ENCODE data around the gene DUSP10.
A peak's percentile ranks its signal among the peaks of the same experiment; 100 is the strongest.

Gene DUSP10

DNA sequence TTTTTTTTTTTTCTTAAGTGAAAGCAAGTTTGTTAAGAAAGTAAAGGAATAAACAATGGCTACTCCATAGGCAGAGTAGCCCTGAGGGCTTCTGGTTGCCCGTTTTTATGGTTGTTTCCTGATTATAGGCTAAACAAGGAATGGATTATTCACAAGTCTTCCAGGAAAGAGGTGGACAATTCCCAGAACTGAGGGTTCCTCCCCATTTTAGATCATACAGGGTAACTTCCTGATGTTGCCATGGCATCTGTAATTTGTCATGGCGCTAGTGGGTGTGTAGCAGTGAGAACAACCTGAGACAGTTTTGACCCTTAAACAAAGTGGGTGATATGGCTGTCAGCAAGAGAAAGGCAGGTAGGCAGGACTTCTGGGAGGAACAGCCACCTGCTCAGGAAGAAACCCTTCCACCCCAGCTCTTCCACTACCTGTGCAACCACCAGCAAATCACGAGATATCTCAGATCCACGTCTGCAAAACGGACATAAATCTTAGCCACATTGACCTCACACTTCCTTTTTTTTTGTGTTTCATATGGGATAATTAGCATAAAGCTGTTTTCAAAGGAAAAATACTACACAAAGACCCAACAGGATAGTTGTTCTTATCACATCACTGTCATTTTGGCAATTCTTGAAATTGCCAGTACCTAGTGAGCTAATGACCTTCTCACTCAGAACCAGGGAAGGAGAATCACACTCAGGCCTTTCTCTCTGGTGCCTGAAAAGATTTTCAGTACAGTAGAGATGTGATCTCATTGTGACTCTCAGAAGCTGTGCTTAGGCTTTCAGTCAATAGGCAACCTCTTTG lies 34.8 kb upstream of the DUSP10 start:
- TF ChIP-seq, protein P1, sequence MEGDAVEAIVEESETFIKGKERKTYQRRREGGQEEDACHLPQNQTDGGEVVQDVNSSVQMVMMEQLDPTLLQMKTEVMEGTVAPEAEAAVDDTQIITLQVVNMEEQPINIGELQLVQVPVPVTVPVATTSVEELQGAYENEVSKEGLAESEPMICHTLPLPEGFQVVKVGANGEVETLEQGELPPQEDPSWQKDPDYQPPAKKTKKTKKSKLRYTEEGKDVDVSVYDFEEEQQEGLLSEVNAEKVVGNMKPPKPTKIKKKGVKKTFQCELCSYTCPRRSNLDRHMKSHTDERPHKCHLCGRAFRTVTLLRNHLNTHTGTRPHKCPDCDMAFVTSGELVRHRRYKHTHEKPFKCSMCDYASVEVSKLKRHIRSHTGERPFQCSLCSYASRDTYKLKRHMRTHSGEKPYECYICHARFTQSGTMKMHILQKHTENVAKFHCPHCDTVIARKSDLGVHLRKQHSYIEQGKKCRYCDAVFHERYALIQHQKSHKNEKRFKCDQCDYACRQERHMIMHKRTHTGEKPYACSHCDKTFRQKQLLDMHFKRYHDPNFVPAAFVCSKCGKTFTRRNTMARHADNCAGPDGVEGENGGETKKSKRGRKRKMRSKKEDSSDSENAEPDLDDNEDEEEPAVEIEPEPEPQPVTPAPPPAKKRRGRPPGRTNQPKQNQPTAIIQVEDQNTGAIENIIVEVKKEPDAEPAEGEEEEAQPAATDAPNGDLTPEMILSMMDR (conservative IDR thresholded peaks at IDR 0.05; ENCODE audit: low read depth, low read length), result no peak
- H3K4me3 ChIP-seq (ENCODE audit: low read depth, low read length), result no peak overlapping the region
- DNase-seq (ENCODE audit: low read depth), result no peak

DNA sequence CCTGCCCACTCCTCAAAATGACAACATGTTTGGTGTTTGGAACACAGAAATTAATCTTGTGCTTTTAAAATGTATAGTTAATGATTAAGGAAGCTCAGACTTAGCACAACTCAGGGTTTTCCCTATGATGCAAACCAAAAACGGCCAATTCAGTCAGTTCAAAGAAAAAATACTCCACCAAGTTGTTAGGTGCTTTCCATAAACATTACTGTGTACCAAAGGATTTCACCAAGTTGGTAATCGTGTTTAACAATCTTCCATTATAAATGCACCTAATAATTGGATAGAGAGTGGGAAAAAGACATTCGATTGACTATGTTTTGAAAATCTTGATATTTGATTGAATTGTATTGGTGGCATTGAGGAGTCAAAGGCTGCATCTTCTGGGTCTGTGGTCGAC lies 33.3 kb upstream of the DUSP10 start:
- DNase-seq (ENCODE audit: low read depth), result no peak
- TF ChIP-seq, protein P1 (conservative IDR thresholded peaks at IDR 0.05; ENCODE audit: low read depth, low read length), result no peak
- no peak overlapping the region for H3K4me3 ChIP-seq (ENCODE audit: low read depth, low read length)

DNA sequence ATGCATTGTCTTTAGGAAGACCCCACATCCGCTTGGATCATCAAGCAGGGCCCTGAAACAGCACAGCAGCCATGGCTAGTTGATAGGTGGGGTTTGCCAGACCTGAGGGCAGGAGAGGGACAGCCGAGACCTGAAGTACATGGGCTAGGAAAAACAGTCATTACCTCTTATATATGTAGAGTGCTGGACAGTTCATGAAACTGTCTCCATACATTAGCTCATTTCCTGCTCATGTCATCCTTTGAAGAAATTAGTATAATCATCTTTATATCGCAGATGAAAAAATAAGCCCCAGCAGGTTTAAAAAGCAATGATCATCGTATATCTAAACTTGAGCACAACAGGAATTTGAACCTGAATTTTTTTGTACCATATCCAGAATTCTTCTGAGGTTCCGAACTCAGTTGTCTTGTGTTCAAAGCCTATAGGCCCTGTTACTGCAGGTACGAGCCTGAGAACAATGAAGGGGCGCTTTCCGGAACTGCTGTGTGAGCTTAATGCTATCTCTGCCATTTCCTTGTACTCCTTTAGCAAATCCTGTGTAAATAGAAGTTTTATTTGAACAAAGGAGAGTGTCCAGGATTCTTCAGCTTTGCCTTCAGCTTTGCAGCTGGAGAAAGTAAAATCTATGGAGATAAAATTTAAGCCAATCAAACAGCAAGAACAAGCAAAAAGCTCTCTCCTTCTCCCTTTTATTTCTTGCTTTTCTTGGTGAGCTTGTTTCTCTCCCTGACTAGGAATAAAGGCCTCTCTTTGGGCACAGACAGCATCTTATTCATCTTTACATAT lies 32.4 kb upstream of the DUSP10 start:
- TF ChIP-seq, protein P1 (conservative IDR thresholded peaks at IDR 0.05; ENCODE audit: low read depth, low read length), result no peak
- no peak overlapping the region for H3K4me3 ChIP-seq (ENCODE audit: low read depth, low read length)
- no peak for DNase-seq (ENCODE audit: low read depth)

DNA sequence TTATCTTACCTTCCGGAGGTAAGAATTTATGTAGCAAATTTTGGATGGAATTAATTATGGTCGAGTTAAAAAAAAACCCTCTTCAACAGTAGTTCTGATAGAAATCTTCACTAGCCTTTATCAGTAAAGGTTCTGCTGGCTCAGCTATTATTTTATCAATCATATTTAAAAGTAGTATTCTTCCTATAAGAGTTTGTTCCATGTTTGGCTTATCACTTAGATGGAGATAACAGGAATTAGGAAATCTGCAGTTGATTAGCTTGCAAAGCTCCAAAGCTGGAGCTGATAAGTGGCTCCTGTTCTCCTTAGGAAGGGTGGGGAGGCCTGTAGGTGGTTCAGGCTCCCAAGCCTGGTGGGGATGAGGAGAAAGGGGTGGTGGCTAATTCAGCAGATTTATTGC lies 31.5 kb upstream of the DUSP10 start:
- TF ChIP-seq, protein P1 (conservative IDR thresholded peaks at IDR 0.05; ENCODE audit: low read depth, low read length), result no peak

DNA sequence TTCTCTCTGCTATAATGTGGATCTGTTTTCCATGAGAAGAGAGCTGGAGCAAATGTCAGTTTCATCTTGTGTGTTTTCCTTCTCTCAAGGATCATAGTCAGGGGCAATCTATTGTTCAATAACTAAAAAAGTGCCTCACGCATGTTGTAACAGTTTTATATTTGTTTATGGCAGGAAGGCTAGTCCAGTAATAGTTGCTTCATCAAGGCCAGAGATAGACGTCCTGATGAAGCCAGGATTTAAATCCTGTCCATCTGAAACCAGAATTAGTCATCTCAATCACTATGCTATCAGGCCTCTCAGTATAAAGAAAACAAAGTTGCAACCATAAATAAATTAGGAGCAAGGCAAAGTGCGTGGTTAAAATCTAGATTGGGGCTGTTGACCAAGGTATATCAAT lies 30.2 kb upstream of the DUSP10 start:
- H3K4me3 ChIP-seq (ENCODE audit: low read depth, low read length), result no peak overlapping the region
- DNase-seq (ENCODE audit: low read depth), result peak; percentile 23
- TF ChIP-seq, protein P1 (conservative IDR thresholded peaks at IDR 0.05; ENCODE audit: low read depth, low read length), result no peak

More for the DNA sequence above, 31.5 kb upstream of the DUSP10 start:
- no peak for DNase-seq (ENCODE audit: low read depth)
- H3K4me3 ChIP-seq (ENCODE audit: low read depth, low read length), result no peak overlapping the region

DNA sequence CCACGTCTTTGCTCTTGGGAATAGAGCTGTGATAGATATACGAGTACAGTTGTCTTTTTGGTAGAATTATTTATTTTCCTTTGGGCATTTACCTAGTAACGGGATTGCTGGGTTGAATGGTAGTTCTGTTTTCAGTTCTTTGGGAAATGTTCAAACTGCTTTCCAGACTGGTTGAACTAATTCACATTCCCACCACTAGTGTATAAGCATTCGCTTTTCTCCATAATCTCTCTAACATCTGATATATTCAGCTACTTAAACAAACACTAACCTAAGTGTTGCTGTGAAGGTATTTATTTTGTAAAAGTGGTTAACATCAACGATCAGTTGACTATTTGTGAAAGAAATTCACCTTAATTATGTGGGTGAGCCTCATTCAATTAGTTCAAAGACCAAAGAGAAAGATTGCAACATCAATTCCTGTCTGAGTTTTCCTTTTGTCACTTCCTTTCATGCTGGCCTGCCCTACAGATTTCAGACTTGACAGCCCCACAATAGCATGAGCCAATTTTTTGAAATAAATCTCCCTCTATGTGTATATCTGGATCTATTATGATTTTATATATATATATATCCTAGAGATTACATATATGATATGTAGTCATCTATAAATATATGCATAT lies 26.7 kb upstream of the DUSP10 start:
- DNase-seq (ENCODE audit: low read depth), result no peak
- H3K4me3 ChIP-seq (ENCODE audit: low read depth, low read length), result no peak overlapping the region
- TF ChIP-seq, protein P1 (conservative IDR thresholded peaks at IDR 0.05; ENCODE audit: low read depth, low read length), result no peak

All from choroid plexus epithelial cell (primary cell).